HS-27A (cell line): ENCODE data around the gene ACSS3.

Experiments used
- DNase-seq: peaks from one replicate; pipeline ENCODE4 v3.0.0-alpha.2; 2012; ENCODE audit warnings: low read depth, missing footprints

The ACSS3 gene

GRCh38 chr12:81222846-81223592 lies 145.1 kb downstream of the ACSS3 start:
- no peak for DNase-seq

- no peak for DNase-seq
Observed at GRCh38 chr12:81224626-81225025, 146.7 kb downstream of the ACSS3 start.

- no peak for DNase-seq
Observed at GRCh38 chr12:81229759-81230158, 151.9 kb downstream of the ACSS3 start.

- DNase-seq: no peak
Observed at GRCh38 chr12:81231574-81232368, 153.9 kb downstream of the ACSS3 start.

GRCh38 chr12:81245458-81245857 lies 167.6 kb downstream of the ACSS3 start:
- DNase-seq: no peak

GRCh38 chr12:81245907-81246570 lies 168.2 kb downstream of the ACSS3 start:
- DNase-seq: no peak

- DNase-seq: no peak
Observed at GRCh38 chr12:81249976-81250375, 172.1 kb downstream of the ACSS3 start.

GRCh38 chr12:81252228-81252627 lies 174.3 kb downstream of the ACSS3 start:
- DNase-seq: no peak

- no peak for DNase-seq
Observed at GRCh38 chr12:81253360-81253759, 175.5 kb downstream of the ACSS3 start.

GRCh38 chr12:81255456-81255855 lies 177.6 kb downstream of the ACSS3 start:
- no peak for DNase-seq

- DNase-seq: no peak
Observed at GRCh38 chr12:81255947-81256346, 178.1 kb downstream of the ACSS3 start.

GRCh38 chr12:81257947-81258551 lies 180.2 kb downstream of the ACSS3 start:
- DNase-seq: peak; percentile 3

GRCh38 chr12:81259360-81259759 lies 181.5 kb downstream of the ACSS3 start:
- DNase-seq: no peak

- no peak for DNase-seq
Observed at GRCh38 chr12:81261508-81262207, 183.8 kb downstream of the ACSS3 start.

GRCh38 chr12:81263072-81263471 lies 185.2 kb downstream of the ACSS3 start:
- DNase-seq: no peak

GRCh38 chr12:81270385-81270784 lies 192.5 kb downstream of the ACSS3 start:
- DNase-seq: no peak

GRCh38 chr12:81274637-81275529 lies 197.0 kb downstream of the ACSS3 start:
- DNase-seq: no peak

- DNase-seq: no peak
Observed at GRCh38 chr12:81284137-81284536, 206.3 kb downstream of the ACSS3 start.

- DNase-seq: no peak
Observed at GRCh38 chr12:81288651-81289050, 210.8 kb downstream of the ACSS3 start.

- no peak for DNase-seq
Observed at GRCh38 chr12:81294325-81295190, 216.7 kb downstream of the ACSS3 start.
